Thymus (tissue), 11 donors: Measurements from ENCODE around the gene TIAM2. TPM values are rescaled to one million over a fixed set of nuclear protein-coding genes. Genes with fewer than 3 reads are reported as not detected.
"Not testable (repeated sequence)": the region's sequence is repeated elsewhere in the genome, so short reads cannot be mapped to it uniquely, and the experiment has no call there.

Experiments
- DNase-seq, 9 donors: peaks; one replicate each; pipeline ENCODE4 v3.0.0-alpha.2; 2013; ENCODE audit warnings: low spot score in 9 of 9, low read depth in 6 of 9, missing footprints in 1 of 9
- H3K27ac ChIP-seq, 2 donors: one replicate each; pipeline ENCODE4 v1.5.1; 2013; ENCODE audit warnings: control low read depth in 1 of 2, low read depth in 1 of 2, low read length in 1 of 2, mild to moderate bottlenecking in 1 of 2, moderate library complexity in 1 of 2
- H3K27me3 ChIP-seq, 2 donors: one replicate each; pipeline ENCODE4 v1.5.1; 2013; ENCODE audit warnings: low read length in 1 of 2; ENCODE audit not compliant: control insufficient read depth in 2 of 2, insufficient read depth in 1 of 2
- H3K36me3 ChIP-seq, 2 donors: one replicate each; pipeline ENCODE4 v1.5.1; 2013; ENCODE audit warnings: low read length in 1 of 2, mild to moderate bottlenecking in 1 of 2, moderate library complexity in 1 of 2; ENCODE audit not compliant: control insufficient read depth in 2 of 2, insufficient read depth in 2 of 2
- H3K4me1 ChIP-seq, 2 donors: one replicate each; pipeline ENCODE4 v1.5.1; 2013; ENCODE audit warnings: low read length in 2 of 2; ENCODE audit not compliant: control insufficient read depth in 2 of 2, insufficient read depth in 2 of 2
- H3K4me3 ChIP-seq, 2 donors: one replicate each; pipeline ENCODE4 v1.5.1; 2013; ENCODE audit warnings: low read length in 2 of 2, control low read depth in 1 of 2, mild to moderate bottlenecking in 1 of 2
- H3K9me3 ChIP-seq, 2 donors: one replicate each; pipeline ENCODE4 v1.5.1; 2013; ENCODE audit warnings: low read length in 1 of 2, mild to moderate bottlenecking in 1 of 2; ENCODE audit not compliant: control insufficient read depth in 2 of 2, insufficient read depth in 1 of 2
- WGBS: extraction: QIAGEN DNeasy Blood & Tissue Kit; methylation state at CpG from one replicate; pipeline ENCODE4 v1.1.7; 2013; 5-methylcytosine and 5-hydroxymethylcytosine counted together
- polyA plus RNA-seq: library from polyadenylated mRNA; stranded (reverse); fragments of 200-250 nt; gene quantifications from one replicate; pipeline ENCODE4 v1.2.3, GENCODE V29; 2013
- total RNA-seq: library from RNA; stranded (reverse); fragments of 120-200 nt; gene quantifications from one replicate; pipeline ENCODE4 v1.2.4, GENCODE V29; 2013
- donor health status: healthy.

The TIAM2 gene
- total and polyA plus RNA-seq, 2 donors: 5.4 to 7.8 TPM

DNA sequence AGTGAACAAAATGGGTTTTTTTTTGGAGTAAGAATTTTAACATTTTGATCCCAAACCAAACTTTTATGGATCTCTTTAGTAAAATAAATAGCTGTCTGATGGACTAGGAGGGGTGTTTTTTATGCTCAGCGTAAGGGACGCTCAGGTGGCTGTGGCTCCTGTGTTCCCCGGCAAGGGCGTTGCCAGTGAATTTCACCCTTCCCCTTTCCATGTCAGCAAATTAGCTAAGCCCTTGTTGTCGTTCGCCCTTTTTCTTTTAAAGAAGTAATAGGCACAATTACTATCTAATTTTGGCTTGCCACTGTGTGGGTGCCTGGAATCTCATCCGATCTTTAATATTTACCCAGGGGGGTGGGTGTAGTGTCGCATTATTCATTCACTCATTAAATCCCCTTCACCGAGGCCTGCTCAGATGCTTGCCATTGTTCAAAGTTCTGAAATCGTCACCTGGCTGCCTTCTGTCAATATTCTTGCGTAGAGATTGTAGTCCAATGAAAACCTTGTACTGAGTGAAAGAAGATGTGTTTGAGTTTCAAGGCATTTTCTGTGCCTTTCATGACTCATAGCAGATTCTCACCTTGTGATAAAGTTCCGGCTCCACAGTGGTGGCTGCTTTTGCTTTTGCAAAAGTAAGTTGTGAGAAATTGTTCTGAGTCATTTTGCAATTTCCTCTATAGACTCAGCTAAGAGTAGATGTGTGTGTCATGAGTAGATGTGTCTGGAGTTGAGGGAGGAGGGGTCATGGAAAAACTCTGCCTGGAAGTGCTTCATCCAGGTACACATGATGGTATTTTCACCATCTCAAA is 228.7 kb downstream of the TIAM2 start:
- H3K4me1 ChIP-seq: peaks cover 0 to 13% of the 10 kb centered on the region in 2 donors
- H3K9me3 ChIP-seq: no peaks in the 10 kb centered on the region
- 88% methylated on average over 12 of the region's 12 CpGs for WGBS
- DNase-seq: peak in 1 of 9 donors; percentile 48
- no peak overlapping the region for H3K4me3 ChIP-seq
- H3K36me3 ChIP-seq: no peaks in the 10 kb centered on the region
- peak overlapping the region in 1 of 2 donors; percentile 34 for H3K27ac ChIP-seq
- H3K27me3 ChIP-seq: no peaks in the 10 kb centered on the region

DNA sequence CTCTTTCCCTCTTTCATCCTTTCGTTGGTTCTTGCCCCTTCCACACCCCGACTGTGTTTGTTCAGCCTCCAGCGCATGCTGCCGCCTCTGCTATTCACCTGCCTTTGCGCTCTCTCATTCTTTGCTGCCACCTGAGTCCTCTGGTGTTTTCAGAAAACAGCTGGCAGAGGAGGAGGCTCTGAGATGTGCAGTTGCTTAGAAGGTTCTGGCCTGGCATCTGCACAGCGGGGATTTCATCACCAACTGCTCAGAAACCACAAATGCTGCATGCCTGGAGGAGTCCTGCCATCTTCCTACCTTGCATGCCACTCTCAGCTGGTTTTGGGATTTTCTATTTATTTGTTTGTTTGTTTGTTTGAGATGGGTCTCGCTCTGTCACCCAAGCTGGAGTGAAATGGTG is 229.5 kb downstream of the TIAM2 start:
- Histone ChIP-seq H3K36me3 (no peaks in the 10 kb centered on the region), H3K27me3 (no peaks in the 10 kb centered on the region), H3K4me3 (no peak overlapping the region), H3K4me1 (peaks cover 0 to 13% of the 10 kb centered on the region in 2 donors), H3K27ac (peak overlapping the region in 1 of 2 donors; percentile 34), H3K9me3 (no peaks in the 10 kb centered on the region)
- 95% methylated on average over 7 of the region's 7 CpGs for WGBS
- peak in 3 of 9 donors; percentile 16 to 34 (median 26) for DNase-seq

DNA sequence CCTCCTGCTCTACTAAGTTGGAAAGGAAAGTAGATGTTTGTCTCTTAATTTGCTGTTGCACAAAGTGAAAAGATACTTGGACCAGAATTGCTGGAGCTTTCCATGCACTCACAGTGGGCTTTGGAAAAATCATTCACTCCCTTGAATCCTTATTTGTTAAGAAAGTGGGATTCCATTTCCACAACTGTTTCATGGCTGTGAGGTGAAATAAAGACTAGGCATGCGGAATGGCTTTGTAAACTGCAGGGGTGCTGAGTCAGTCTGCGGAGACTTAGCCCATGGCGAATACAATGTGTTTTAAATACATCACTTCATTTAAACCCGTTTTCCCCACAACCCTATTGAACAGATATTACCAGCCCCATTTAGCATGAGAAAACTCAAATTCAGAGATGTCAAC is 231.9 kb downstream of the TIAM2 start:
- Histone ChIP-seq H3K4me1 (peaks cover 0 to 13% of the 10 kb centered on the region in 2 donors), H3K36me3 (no peaks in the 10 kb centered on the region), H3K27me3 (no peaks in the 10 kb centered on the region), H3K27ac (no peak overlapping the region), H3K4me3 (no peak overlapping the region), H3K9me3 (peaks cover 0 to 4% of the 10 kb centered on the region in 2 donors)
- no peak for DNase-seq
- WGBS: 97% methylated on average over 4 of the region's 4 CpGs

DNA sequence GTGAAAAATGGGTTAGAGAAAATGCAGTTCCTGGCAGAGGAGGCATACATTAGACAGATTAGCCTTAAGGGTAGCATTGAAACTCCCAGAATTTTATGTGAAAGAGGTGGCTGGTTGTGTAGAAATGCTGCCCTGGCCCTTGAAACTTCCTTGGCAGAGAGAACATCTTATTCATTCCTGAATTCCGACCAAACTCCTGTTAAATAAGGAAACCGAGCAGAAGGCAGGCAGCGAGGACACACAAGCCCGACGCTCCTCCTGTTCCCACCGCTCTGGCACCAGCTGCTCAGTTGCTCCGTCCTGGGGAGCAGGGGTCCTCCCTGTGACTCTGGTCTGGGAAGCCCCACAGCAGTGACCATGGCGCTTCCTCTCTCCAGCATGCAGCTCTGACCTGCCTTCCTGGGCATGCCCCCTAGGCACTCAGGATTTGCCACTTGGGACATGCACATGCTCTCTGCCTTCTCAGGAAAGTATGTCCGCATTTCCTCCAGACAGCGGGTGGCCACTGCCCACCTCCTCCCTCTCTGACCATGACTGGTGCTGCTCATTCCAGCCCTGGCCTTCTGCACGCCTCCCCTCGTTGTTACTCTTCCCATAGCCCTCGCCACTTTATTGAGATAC is 233.5 kb downstream of the TIAM2 start:
- no peak for DNase-seq
- peaks cover 0 to 28% of the 10 kb centered on the region in 2 donors for H3K4me1 ChIP-seq
- no peaks in the 10 kb centered on the region for H3K36me3 ChIP-seq
- 93% methylated on average over 13 of the region's 13 CpGs for WGBS
- H3K27me3 ChIP-seq: no peaks in the 10 kb centered on the region
- no peak overlapping the region for H3K4me3 ChIP-seq
- no peak overlapping the region for H3K27ac ChIP-seq
- H3K9me3 ChIP-seq: peaks cover 0 to 4% of the 10 kb centered on the region in 2 donors

DNA sequence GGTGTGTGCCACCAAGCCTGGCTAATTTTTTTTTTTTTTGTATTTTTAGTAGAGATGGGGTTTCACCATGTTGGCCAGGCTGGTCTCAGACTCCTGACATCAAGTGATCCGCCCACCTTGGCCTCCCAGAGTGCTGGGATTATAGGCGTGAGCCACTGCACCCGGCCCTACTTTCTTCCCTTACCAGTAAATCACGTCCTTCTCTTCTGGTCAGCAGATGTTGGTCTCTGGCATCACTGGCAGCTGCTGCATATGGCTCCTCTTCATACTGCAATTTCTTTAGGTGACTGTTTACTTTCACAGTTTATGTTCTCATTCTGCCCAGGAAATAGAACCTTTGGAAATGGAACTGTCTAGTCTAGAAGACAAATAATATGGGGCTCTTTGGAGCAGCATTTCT is 235.9 kb downstream of the TIAM2 start:
- peaks cover 0 to 16% of the 10 kb centered on the region in 2 donors for H3K4me1 ChIP-seq
- H3K9me3 ChIP-seq, H3K36me3 ChIP-seq, DNase-seq, H3K27me3 ChIP-seq, H3K4me3 ChIP-seq, H3K27ac ChIP-seq: not testable (repeated sequence)
- WGBS: 87% methylated on average over 4 of the region's 4 CpGs

DNA sequence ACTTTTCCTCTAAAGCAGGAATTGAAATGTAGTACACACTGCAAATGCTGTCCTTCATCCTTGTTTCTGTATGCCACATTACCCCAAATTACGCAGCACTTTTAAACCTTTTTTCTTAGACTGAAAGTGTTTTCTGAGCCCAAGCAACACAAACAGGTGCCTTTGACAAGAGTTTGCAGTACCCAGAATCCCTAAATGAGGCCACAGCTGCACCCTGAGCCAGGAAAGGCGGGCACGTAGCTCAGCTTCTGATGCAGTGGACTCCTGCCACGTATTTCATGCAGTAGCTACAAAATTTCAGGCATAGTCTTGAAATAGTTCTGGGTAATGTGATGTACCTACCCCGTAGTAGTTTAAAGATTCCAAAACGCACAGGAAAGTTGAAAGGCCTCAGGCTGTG is 237.7 kb downstream of the TIAM2 start:
- no peaks in the 10 kb centered on the region for H3K36me3 ChIP-seq
- peak in 4 of 9 donors; percentile 21 to 62 (median 40) for DNase-seq
- peaks cover 0 to 16% of the 10 kb centered on the region in 2 donors for H3K4me1 ChIP-seq
- no peak overlapping the region for H3K4me3 ChIP-seq
- H3K27me3 ChIP-seq: no peaks in the 10 kb centered on the region
- WGBS: 79% methylated on average over 6 of the region's 6 CpGs
- H3K9me3 ChIP-seq: peaks cover 0 to 13% of the 10 kb centered on the region in 2 donors
- H3K27ac ChIP-seq: peak overlapping the region in 1 of 2 donors; percentile 94

DNA sequence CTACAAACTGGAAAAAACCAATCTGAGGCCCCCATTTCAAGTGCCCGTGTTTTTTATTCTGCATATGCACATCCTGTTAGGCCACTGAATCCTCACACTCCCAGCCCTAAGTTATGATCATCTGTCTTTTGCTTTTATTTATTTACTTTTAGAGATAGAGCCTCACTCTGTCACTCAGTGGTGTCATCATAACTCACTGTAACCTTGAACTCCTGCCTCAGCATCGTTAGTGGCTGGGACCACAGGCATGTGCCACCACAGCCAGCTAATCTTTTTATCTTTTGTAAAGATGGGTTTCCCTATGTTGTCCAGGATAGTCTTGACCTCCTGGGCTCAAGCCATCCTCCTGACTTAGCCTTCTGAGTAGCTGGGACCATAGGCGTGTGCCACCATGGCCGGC is 239.1 kb downstream of the TIAM2 start:
- no peak overlapping the region for H3K27ac ChIP-seq
- H3K27me3 ChIP-seq: no peaks in the 10 kb centered on the region
- DNase-seq: no peak
- no peak overlapping the region for H3K4me3 ChIP-seq
- no peaks in the 10 kb centered on the region for H3K36me3 ChIP-seq
- H3K9me3 ChIP-seq: peaks cover 0 to 15% of the 10 kb centered on the region in 2 donors
- H3K4me1 ChIP-seq: peaks cover 0 to 16% of the 10 kb centered on the region in 2 donors
- 73% methylated on average over 4 of the region's 4 CpGs for WGBS

DNA sequence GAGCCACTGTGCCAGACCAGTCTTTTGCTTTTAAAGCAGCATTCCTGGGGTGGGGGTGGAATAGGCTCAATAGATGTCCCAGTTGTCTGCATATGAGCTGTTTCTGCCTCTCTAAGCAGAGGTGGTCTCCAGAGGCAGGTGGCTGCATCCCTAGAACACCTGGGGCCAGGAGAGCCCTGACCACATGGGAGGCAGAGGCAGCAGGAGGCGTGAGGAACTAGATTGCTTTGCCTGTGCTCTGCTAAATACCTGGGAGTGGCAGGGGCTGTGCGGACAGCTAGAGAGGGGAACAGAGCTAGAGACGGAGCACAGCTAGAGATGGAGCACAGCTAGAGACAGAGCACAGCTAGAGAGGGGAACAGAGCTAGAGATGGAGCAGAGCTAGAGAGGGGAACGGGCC is 239.6 kb downstream of the TIAM2 start:
- DNase-seq: no peak
- H3K4me3 ChIP-seq: no peak overlapping the region
- no peak overlapping the region for H3K27ac ChIP-seq
- no peaks in the 10 kb centered on the region for H3K36me3 ChIP-seq
- H3K9me3 ChIP-seq: peaks cover 0 to 15% of the 10 kb centered on the region in 2 donors
- peaks cover 0 to 16% of the 10 kb centered on the region in 2 donors for H3K4me1 ChIP-seq
- WGBS: 94% methylated on average over 4 of the region's 4 CpGs
- H3K27me3 ChIP-seq: no peaks in the 10 kb centered on the region

DNA sequence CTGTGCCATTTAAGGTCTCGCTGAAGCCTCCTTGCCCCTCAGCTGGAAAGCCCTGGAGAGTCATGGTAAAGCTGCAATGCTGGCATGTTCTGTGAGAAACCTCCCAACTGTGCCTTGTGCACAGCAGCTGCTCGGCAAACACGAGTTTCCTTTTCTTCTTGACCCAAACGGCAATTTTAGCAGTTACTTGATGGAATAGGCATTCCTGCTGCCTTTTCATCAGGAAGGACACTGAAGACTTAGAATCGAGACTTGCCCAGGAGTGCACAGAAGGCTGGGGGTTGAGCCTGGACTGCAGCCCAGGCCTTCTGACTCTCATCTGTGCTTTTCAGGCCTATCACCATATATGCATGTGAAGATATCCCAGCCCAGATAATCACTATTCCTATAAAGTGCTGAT is 240.0 kb downstream of the TIAM2 start:
- peaks cover 0 to 16% of the 10 kb centered on the region in 2 donors for H3K4me1 ChIP-seq
- H3K4me3 ChIP-seq: no peak overlapping the region
- peaks cover 0 to 12% of the 10 kb centered on the region in 2 donors for H3K9me3 ChIP-seq
- no peaks in the 10 kb centered on the region for H3K27me3 ChIP-seq
- H3K36me3 ChIP-seq: no peaks in the 10 kb centered on the region
- H3K27ac ChIP-seq: no peak overlapping the region
- no peak for DNase-seq
- 79% methylated on average over 5 of the region's 5 CpGs for WGBS
